ENCODE data around the gene SPINT2. TPM values are rescaled to one million over a fixed set of nuclear protein-coding genes. Genes with fewer than 3 reads are reported as not detected.

SPINT2 gene
- total and polyA plus RNA-seq, 2 donors (not counting 1 experiment from before 2014, with no cell fraction given), result 50.0 to 70.0 TPM

- Histone ChIP-seq H3K27me3 (replicated peaks in 1 of 4; ENCODE audit: control extremely low read depth in 1 of 4, control insufficient read depth in 3 of 4, insufficient read depth in 4 of 4, low read length in 3 of 4) (peaks cover 0 to 2% (median 0%) of the 10 kb centered on the region in 4 experiments), H3K9ac (ENCODE audit: low read length) (peak within 1 kb of the TSS; percentile 90), H2AFZ (ENCODE audit: insufficient read depth, low read depth, low read length, poor library complexity, severe bottlenecking) (peak within 1 kb of the TSS; percentile 97), H3K36me3 (replicated peaks in 1 of 2; ENCODE audit: control extremely low read depth in 1 of 2, control insufficient read depth in 1 of 2, extremely low read depth in 1 of 2, insufficient read depth in 2 of 2, low read length in 1 of 2) (peaks cover 0 to 3% of the 10 kb centered on the region in 2 experiments), H3K27ac (ENCODE audit: low read length in 2 of 2) (peak within 1 kb of the TSS in 1 of 2 donors; percentile 8), H3K9me3 (ENCODE audit: control extremely low read depth in 1 of 3, control insufficient read depth in 2 of 3, insufficient read depth in 1 of 3, low read length in 2 of 3) (no peaks in the 10 kb centered on the region), H3K4me3 (ENCODE audit: control extremely low read depth in 1 of 5, extremely low read depth in 1 of 5, insufficient read depth in 1 of 5, low read depth in 2 of 5, low read length in 4 of 5) (peak within 1 kb of the TSS; percentile 41 to 90 (median 60)), H4K20me1 (ENCODE audit: control insufficient read depth, insufficient read depth, low read length, poor library complexity, severe bottlenecking) (no peaks in the 10 kb centered on the region), H3K4me1 (ENCODE audit: control insufficient read depth in 2 of 2, insufficient read depth in 2 of 2, low read length in 2 of 2) (peaks cover 24 to 47% of the 10 kb centered on the region in 2 donors), H3K4me2 (replicated peaks; ENCODE audit: low read depth, low read length, poor library complexity, severe bottlenecking) (peak within 1 kb of the TSS; percentile 99), H3K79me2 (ENCODE audit: control insufficient read depth, insufficient read depth, low read length) (no peaks in the 10 kb centered on the region)
- intact Hi-C loops (cut with micrococcal nuclease), result loop anchor here (5.0 kb wide), 1 partner anchor 77 kb away; no protein-coding TSS in a partner anchor
- no peaks in the 10 kb centered on the region for H3K9me3 Mint-ChIP-seq (ENCODE audit: insufficient read depth)
- WGBS (ENCODE audit: insufficient coverage), result 6% methylated on average over 70 of the region's 76 CpGs
- DNase-seq (peak; percentile 63), ATAC-seq (ENCODE audit: low read depth) (no peak)
- POLR2A ChIA-PET, result interaction anchor here (0.6 to 0.7 kb wide), 3 partner anchors 20 to 86 kb away, joined by 3 to 7 read pairs (median 3); no protein-coding TSS in a partner anchor
- peak within 1 kb of the TSS; percentile 83 for H3K4me3 Mint-ChIP-seq
- peak within 1 kb of the TSS; percentile 53 for H3K27ac Mint-ChIP-seq
- no peak for TF ChIP-seq EZH2 (IDR thresholded peaks at IDR 0.05; ENCODE audit: borderline replicate concordance, insufficient read depth, low read depth, low read length, poor library complexity, severe bottlenecking)
- TF ChIP-seq CTCF (IDR thresholded peaks at IDR 0.05), result no peak
- peaks cover 40% of the 10 kb centered on the region for H3K4me1 Mint-ChIP-seq
- CTCF ChIA-PET, result interaction anchor here (0.6 to 2.9 kb wide), 7 partner anchors 16 to 83 kb away, joined by 3 to 12 read pairs (median 4); partner anchors contain the start of genes C19orf33, FAM98C and PPP1R14A
- H3K27me3 Mint-ChIP-seq, result no peaks in the 10 kb centered on the region
Observed at GRCh38 chr19:38319421-38320258, 55.3 kb downstream of the SPINT2 start, which contains the start of gene KCNK6. Gene KCNK6 (plus strand): TSS chr19:38319845. CDS start chr19:38319951, 106 bp downstream.

Measured in B cell (primary cell).